ENCODE measurements around the gene MTHFD2L.

- TF ChIP-seq, protein P1, sequence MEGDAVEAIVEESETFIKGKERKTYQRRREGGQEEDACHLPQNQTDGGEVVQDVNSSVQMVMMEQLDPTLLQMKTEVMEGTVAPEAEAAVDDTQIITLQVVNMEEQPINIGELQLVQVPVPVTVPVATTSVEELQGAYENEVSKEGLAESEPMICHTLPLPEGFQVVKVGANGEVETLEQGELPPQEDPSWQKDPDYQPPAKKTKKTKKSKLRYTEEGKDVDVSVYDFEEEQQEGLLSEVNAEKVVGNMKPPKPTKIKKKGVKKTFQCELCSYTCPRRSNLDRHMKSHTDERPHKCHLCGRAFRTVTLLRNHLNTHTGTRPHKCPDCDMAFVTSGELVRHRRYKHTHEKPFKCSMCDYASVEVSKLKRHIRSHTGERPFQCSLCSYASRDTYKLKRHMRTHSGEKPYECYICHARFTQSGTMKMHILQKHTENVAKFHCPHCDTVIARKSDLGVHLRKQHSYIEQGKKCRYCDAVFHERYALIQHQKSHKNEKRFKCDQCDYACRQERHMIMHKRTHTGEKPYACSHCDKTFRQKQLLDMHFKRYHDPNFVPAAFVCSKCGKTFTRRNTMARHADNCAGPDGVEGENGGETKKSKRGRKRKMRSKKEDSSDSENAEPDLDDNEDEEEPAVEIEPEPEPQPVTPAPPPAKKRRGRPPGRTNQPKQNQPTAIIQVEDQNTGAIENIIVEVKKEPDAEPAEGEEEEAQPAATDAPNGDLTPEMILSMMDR (conservative IDR thresholded peaks at IDR 0.05; ENCODE audit: low read depth, low read length) = no peak
- TF ChIP-seq EZH2phosphoT487 (IDR thresholded peaks at IDR 0.05; ENCODE audit: borderline replicate concordance, low read length) = no peak
These were observed 149.3 kb downstream of the MTHFD2L start for GRCh38 chr4:74307170-74307569.

Data from PC-3 (cell line).